CD4-positive, alpha-beta T cell (primary cell): Measurements from ENCODE around the gene CIB4. TPM values are rescaled to one million over a fixed set of nuclear protein-coding genes. Genes with fewer than 3 reads are reported as not detected.

Source experiments
- ATAC-seq: fragments of 200-7000 bp; cut with Tn5 transposase; one replicate; pipeline ENCODE4 v1.10.0; 2022; ENCODE audit warnings: mild to moderate bottlenecking; ENCODE audit not compliant: poor library complexity
- CTCF ChIA-PET: fragments of 350-600 bp; sonication (Branson Sonifier 250); formaldehyde crosslinking; loops from one replicate; lab custom pipeline; 2021; ENCODE audit warnings: antibody characterized with exemption, inconsistent platforms; lab: Charles Lee
- POLR2A ChIA-PET: fragments of 350-600 bp; sonication (Branson Sonifier 250); formaldehyde crosslinking; loops from one replicate; lab custom pipeline; 2021; ENCODE audit warnings: antibody characterized with exemption, inconsistent platforms; lab: Charles Lee
- DNase-seq, 14 experiments: peaks; one replicate each; pipeline ENCODE4 v3.0.0-alpha.2; 2013 to 2020; ENCODE audit warnings: mixed read lengths in 2 of 14
- H3K27ac ChIP-seq, 2 donors: one replicate each; pipeline versions ENCODE4 v1.5.1 to v1.7.0; 2013; ENCODE audit warnings: low read length in 2 of 2, low read depth in 1 of 2, mild to moderate bottlenecking in 1 of 2
- H3K27me3 ChIP-seq, 2 experiments: 1 replicate in 1 of 2; 2 replicates in 1 of 2; pipeline versions ENCODE4 v1.6.1 to v1.7.0; 2013; ENCODE audit warnings: low read length in 2 of 2, control low read depth in 1 of 2, mild to moderate bottlenecking in 1 of 2, moderate library complexity in 1 of 2; ENCODE audit not compliant: insufficient read depth in 2 of 2, control insufficient read depth in 1 of 2
- H3K36me3 ChIP-seq: one replicate; pipeline ENCODE4 v1.6.1; 2013; ENCODE audit warnings: low read length, control low read depth; ENCODE audit not compliant: insufficient read depth
- H3K4me1 ChIP-seq: one replicate; pipeline ENCODE4 v1.6.1; 2013; ENCODE audit warnings: low read length, control low read depth; ENCODE audit not compliant: insufficient read depth
- H3K4me3 ChIP-seq: one replicate; pipeline ENCODE4 v1.5.1; 2013; ENCODE audit warnings: mild to moderate bottlenecking, low read length, moderate library complexity
- H3K9me3 ChIP-seq, 2 experiments: 1 replicate in 1 of 2; 2 replicates in 1 of 2; pipeline versions ENCODE4 v1.6.1 to v1.7.0; 2013; ENCODE audit warnings: low read length in 2 of 2, mild to moderate bottlenecking in 2 of 2, control low read depth in 1 of 2, moderate library complexity in 1 of 2; ENCODE audit not compliant: control insufficient read depth in 1 of 2, insufficient read depth in 1 of 2
- H3K27ac Mint-ChIP-seq: one replicate; pipeline ENCODE4 v1.8.0; 2020; ENCODE audit warnings: mixed read lengths
- H3K27me3 Mint-ChIP-seq: one replicate; pipeline ENCODE4 v1.8.0; 2021; ENCODE audit warnings: mixed read lengths
- H3K36me3 Mint-ChIP-seq: one replicate; pipeline ENCODE4 v1.8.0; 2021; ENCODE audit warnings: low read depth, mixed read lengths
- H3K4me1 Mint-ChIP-seq: one replicate; pipeline ENCODE4 v1.8.0; 2021; ENCODE audit warnings: low read depth, mixed read lengths
- H3K4me3 Mint-ChIP-seq: one replicate; pipeline ENCODE4 v1.8.0; 2020; ENCODE audit warnings: mild to moderate bottlenecking, mixed read lengths
- H3K9me3 Mint-ChIP-seq: one replicate; pipeline ENCODE4 v1.8.0; 2020; ENCODE audit warnings: mixed read lengths
- intact Hi-C, 2 experiments: fragments of 100-400 bp; cut with DNase I in 1 of 2; cut with micrococcal nuclease in 1 of 2; formaldehyde crosslinking; loops; one replicate each; pipeline versions ENCODE4 v1.15.1 to v1.9.0; 2023 to 2025; cut with DNase I, micrococcal nuclease
- total RNA-seq, 174 experiments: library from RNA in 2 of 174; stranded (reverse) in 2 of 174; gene quantifications; one replicate each; pipeline ENCODE4 v1.2.3 and lab custom pipeline; 2021 to 2026
- TF ChIP-seq, protein P1 (sequence below): fragments of 200-600 bp; IDR thresholded peaks from one replicate; pipeline ENCODE4 v1.8.0; 2022; ENCODE audit warnings: antibody characterized with exemption, mild to moderate bottlenecking

Gene CIB4
- total RNA-seq, 2 experiments from 2014 or later = not detected

DNA sequence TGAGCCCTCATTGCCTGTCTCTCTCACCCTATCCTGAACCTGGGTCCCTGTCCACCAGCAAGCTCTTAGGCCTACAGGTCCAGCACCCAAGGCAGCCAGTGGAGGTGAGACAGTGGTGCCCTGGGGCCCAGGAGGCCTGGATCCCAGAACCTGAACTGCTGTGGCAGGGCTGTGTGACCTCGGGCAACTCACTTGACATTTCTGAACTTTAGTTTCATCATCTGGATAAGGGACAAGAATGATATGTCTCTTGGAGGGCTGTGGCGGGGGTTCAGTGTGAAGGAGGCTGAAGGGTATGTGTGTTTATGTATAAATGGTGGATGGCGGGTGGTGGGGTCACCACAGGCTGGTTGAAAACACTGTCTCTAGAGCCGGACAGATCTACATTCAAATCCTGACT lies 10.9 kb downstream of the CIB4 start:
- Histone ChIP-seq H3K27me3 (peaks cover 0 to 2% of the 10 kb centered on the region in 2 experiments), H3K36me3 (no peaks in the 10 kb centered on the region), H3K4me1 (no peaks in the 10 kb centered on the region), H3K9me3 (no peaks in the 10 kb centered on the region), H3K27ac (no peak overlapping the region), H3K4me3 (no peak overlapping the region)
- no peaks in the 10 kb centered on the region for H3K4me1 Mint-ChIP-seq
- no peak overlapping the region for H3K4me3 Mint-ChIP-seq
- no peak overlapping the region for H3K27ac Mint-ChIP-seq
- no peaks in the 10 kb centered on the region for H3K27me3 Mint-ChIP-seq
- POLR2A ChIA-PET = no interaction called here
- intact Hi-C loops = no loop called here
- no peaks in the 10 kb centered on the region for H3K9me3 Mint-ChIP-seq
- no peaks in the 10 kb centered on the region for H3K36me3 Mint-ChIP-seq
- CTCF ChIA-PET = no interaction called here
- TF ChIP-seq, protein P1, sequence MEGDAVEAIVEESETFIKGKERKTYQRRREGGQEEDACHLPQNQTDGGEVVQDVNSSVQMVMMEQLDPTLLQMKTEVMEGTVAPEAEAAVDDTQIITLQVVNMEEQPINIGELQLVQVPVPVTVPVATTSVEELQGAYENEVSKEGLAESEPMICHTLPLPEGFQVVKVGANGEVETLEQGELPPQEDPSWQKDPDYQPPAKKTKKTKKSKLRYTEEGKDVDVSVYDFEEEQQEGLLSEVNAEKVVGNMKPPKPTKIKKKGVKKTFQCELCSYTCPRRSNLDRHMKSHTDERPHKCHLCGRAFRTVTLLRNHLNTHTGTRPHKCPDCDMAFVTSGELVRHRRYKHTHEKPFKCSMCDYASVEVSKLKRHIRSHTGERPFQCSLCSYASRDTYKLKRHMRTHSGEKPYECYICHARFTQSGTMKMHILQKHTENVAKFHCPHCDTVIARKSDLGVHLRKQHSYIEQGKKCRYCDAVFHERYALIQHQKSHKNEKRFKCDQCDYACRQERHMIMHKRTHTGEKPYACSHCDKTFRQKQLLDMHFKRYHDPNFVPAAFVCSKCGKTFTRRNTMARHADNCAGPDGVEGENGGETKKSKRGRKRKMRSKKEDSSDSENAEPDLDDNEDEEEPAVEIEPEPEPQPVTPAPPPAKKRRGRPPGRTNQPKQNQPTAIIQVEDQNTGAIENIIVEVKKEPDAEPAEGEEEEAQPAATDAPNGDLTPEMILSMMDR = no peak
- no peak for ATAC-seq
- no peak for DNase-seq

DNA sequence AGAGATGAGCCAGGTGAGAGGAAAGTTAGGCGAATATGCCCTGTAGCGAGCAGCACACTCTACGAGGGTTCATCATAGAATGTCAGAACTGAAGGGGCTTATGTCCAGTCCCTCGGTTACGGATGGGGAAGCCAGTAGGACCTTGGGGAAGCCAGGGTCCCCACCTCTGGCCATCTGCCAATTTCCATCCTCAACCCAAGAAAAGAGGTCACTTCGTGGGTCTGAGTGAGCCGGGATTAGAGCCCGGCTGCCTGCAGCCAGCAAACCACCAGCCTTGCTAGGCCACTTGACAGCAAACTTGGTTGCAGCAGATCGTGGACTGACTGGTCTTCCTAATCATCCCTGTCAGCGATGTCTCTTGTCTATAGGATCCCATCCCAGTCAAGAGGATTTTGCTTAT lies 11.4 kb downstream of the CIB4 start:
- ATAC-seq (no peak), DNase-seq (no peak)
- no peak overlapping the region for H3K4me3 ChIP-seq
- ChIA-PET POLR2A (no interaction called here), CTCF (no interaction called here)
- H3K9me3 Mint-ChIP-seq = no peaks in the 10 kb centered on the region
- no peaks in the 10 kb centered on the region for H3K4me1 ChIP-seq
- TF ChIP-seq, protein P1 = no peak
- H3K27ac Mint-ChIP-seq = no peak overlapping the region
- H3K36me3 Mint-ChIP-seq = no peaks in the 10 kb centered on the region
- H3K4me1 Mint-ChIP-seq = no peaks in the 10 kb centered on the region
- intact Hi-C loops = no loop called here
- H3K27me3 Mint-ChIP-seq = no peaks in the 10 kb centered on the region
- peaks cover 0 to 2% of the 10 kb centered on the region in 2 experiments for H3K27me3 ChIP-seq
- no peak overlapping the region for H3K27ac ChIP-seq
- no peaks in the 10 kb centered on the region for H3K36me3 ChIP-seq
- H3K4me3 Mint-ChIP-seq = no peak overlapping the region
- no peaks in the 10 kb centered on the region for H3K9me3 ChIP-seq

DNA sequence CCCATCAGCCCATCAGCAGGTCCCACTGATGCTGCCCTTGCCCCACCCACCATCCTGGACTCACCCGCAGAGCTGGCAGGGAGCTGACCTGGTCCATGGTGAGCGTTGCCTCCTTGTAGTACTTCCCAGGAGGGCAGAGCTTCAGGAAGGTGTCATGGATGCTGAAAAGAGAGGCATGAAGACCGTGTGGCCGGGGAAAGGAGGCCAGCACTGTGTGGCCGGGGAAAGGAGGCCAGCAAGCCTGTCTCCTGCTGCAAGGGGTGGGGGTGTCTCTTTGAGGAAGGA lies 11.9 kb downstream of the CIB4 start:
- Mint-ChIP-seq H3K4me3 (no peak overlapping the region), H3K27ac (no peak overlapping the region), H3K4me1 (no peaks in the 10 kb centered on the region), H3K36me3 (no peaks in the 10 kb centered on the region), H3K27me3 (no peaks in the 10 kb centered on the region), H3K9me3 (no peaks in the 10 kb centered on the region)
- Histone ChIP-seq H3K4me3 (no peak overlapping the region), H3K36me3 (no peaks in the 10 kb centered on the region), H3K9me3 (no peaks in the 10 kb centered on the region), H3K4me1 (no peaks in the 10 kb centered on the region), H3K27me3 (peaks cover 0 to 2% of the 10 kb centered on the region in 2 experiments), H3K27ac (no peak overlapping the region)
- ChIA-PET CTCF (no interaction called here), POLR2A (no interaction called here)
- TF ChIP-seq, protein P1 = no peak
- intact Hi-C loops = no loop called here
- no peak for ATAC-seq
- DNase-seq = no peak
